ENCODE measurements around the gene PSME1. TPM values are rescaled to one million over a fixed set of nuclear protein-coding genes. Genes with fewer than 3 reads are reported as not detected.
A peak's percentile ranks its signal among the peaks of the same experiment; 100 is the strongest.

Gene PSME1
- total and polyA plus RNA-seq, 2 of the 13 experiments (the other 11 are each of a cell fraction or from before 2014, with no cell fraction given), result 159 to 608 TPM

- TF ChIP-seq IRF1 (CRISPR knock-in tag; IDR thresholded peaks at IDR 0.05; ENCODE audit: low read depth) (peak; percentile 84), HMG20A (CRISPR knock-in tag; IDR thresholded peaks at IDR 0.05; ENCODE audit: borderline replicate concordance) (peak; percentile 35; the same call in 1 of the 2 replicates), HNRNPLL (IDR thresholded peaks at IDR 0.05; ENCODE audit: low read depth, low read length, poor library complexity, severe bottlenecking) (peak; percentile 87), KAT2B (IDR thresholded peaks at IDR 0.05; ENCODE audit: borderline replicate concordance, low read depth, low read length) (no peak), CBX1 (IDR thresholded peaks at IDR 0.05; ENCODE audit: low read depth) (peak; percentile 77), TOPORS (CRISPR knock-in tag; IDR thresholded peaks at IDR 0.05) (no peak), ADNP (CRISPR knock-in tag; IDR thresholded peaks at IDR 0.05) (no peak), HOXA3 (CRISPR knock-in tag; IDR thresholded peaks at IDR 0.05) (peak; percentile 73; the same call in 1 of the 2 replicates), ZNF660 (CRISPR knock-in tag; IDR thresholded peaks at IDR 0.05; ENCODE audit: borderline replicate concordance, low read depth) (no peak), FOXA1 (IDR thresholded peaks at IDR 0.05) (no peak), FOXA1 (CRISPR knock-in tag; IDR thresholded peaks at IDR 0.05) (no peak), CREBL2 (CRISPR knock-in tag; IDR thresholded peaks at IDR 0.05; ENCODE audit: borderline replicate concordance) (no peak), ZBTB3 (CRISPR knock-in tag; IDR thresholded peaks at IDR 0.05; ENCODE audit: borderline replicate concordance, low read depth) (no peak), AKAP8 (CRISPR knock-in tag; IDR thresholded peaks at IDR 0.05) (peak; percentile 95), ZGPAT (CRISPR knock-in tag; IDR thresholded peaks at IDR 0.05) (peak; percentile 89; the same call in 1 of the 2 replicates), KDM6A (CRISPR knock-in tag; IDR thresholded peaks at IDR 0.05; ENCODE audit: low read depth) (peak; percentile 64; the same call in 1 of the 2 replicates), MNT (IDR thresholded peaks at IDR 0.05) (peak; percentile 67), MAFK (conservative IDR thresholded peaks at IDR 0.05 in 1 of 2, IDR thresholded peaks at IDR 0.05 in 1 of 2; ENCODE audit: low read length in 2 of 2) (no peak), KLF16 (CRISPR knock-in tag; IDR thresholded peaks at IDR 0.05) (peak in 1 of 2 experiments; percentile 89; a peak in 2 of 4 replicates), NKX3-1 (CRISPR knock-in tag; IDR thresholded peaks at IDR 0.05) (no peak), ZNF687 (CRISPR knock-in tag; IDR thresholded peaks at IDR 0.05) (peak; percentile 83), MEIS2 (CRISPR knock-in tag; IDR thresholded peaks at IDR 0.05) (peak; percentile 71; the same call in 1 of the 2 replicates)
Observed at GRCh38 chr14:24146453-24146977, 10.5 kb downstream of the PSME1 start, which contains the start of gene PSME2 (continued).

Measured in HepG2 (cell line).